Karpas-422 (cell line): Measurements from ENCODE around the gene DZIP3. TPM values are rescaled to one million over a fixed set of nuclear protein-coding genes. Genes with fewer than 3 reads are reported as not detected.

Experiments used
- DNase-seq: peaks from one replicate; pipeline ENCODE4 v3.0.0-alpha.2; 2015
- H2AFZ ChIP-seq: fragments of 200-600 bp; sonication (generic); 2 replicates; pipeline ENCODE4 v1.6.1; 2014; ENCODE audit warnings: antibody characterized with exemption, low read length, mixed read lengths
- H3K27ac ChIP-seq: fragments of 200-600 bp; sonication (generic); 2 replicates; pipeline ENCODE4 v1.5.1; 2014; ENCODE audit warnings: mild to moderate bottlenecking, low read length, moderate library complexity
- H3K27me3 ChIP-seq: fragments of 200-600 bp; sonication (generic); 2 replicates; pipeline ENCODE4 v1.6.1; 2014; ENCODE audit warnings: low read length, mixed read lengths
- H3K36me3 ChIP-seq: fragments of 200-600 bp; sonication (generic); 2 replicates; pipeline ENCODE4 v1.6.1; 2014; ENCODE audit warnings: low read length, mixed read lengths; ENCODE audit not compliant: insufficient read depth
- H3K4me1 ChIP-seq: fragments of 200-600 bp; sonication (generic); 2 replicates; pipeline ENCODE4 v1.6.1; 2014; ENCODE audit warnings: mild to moderate bottlenecking, low read length, mixed read lengths
- H3K4me2 ChIP-seq: fragments of 200-600 bp; sonication (generic); 2 replicates; pipeline ENCODE4 v1.6.1; 2014; ENCODE audit warnings: low read length, low read depth, mild to moderate bottlenecking; ENCODE audit not compliant: poor library complexity, severe bottlenecking
- H3K4me3 ChIP-seq: fragments of 200-600 bp; sonication (generic); 2 replicates; pipeline ENCODE4 v1.5.1; 2014; ENCODE audit warnings: mild to moderate bottlenecking, antibody characterized with exemption, low read length, mixed read lengths
- H3K79me2 ChIP-seq: fragments of 200-600 bp; sonication (generic); 2 replicates; pipeline ENCODE4 v1.6.1; 2014; ENCODE audit warnings: mild to moderate bottlenecking, low read length, mixed read lengths
- H3K9ac ChIP-seq: fragments of 200-600 bp; sonication (generic); 2 replicates; pipeline ENCODE4 v1.6.0; 2014; ENCODE audit warnings: low read length
- H3K9me2 ChIP-seq: fragments of 200-600 bp; sonication (generic), shearing (Covaris generic); replicated peaks from 2 replicates; pipeline ENCODE4 v1.6.0; 2014; ENCODE audit warnings: mild to moderate bottlenecking, low read length, moderate library complexity; ENCODE audit not compliant: insufficient read depth
- H3K9me3 ChIP-seq: fragments of 300-700, 200-600 bp; sonication (generic); 2 replicates; pipeline ENCODE4 v1.6.1; 2014; ENCODE audit warnings: low read length, mixed read lengths
- H4K20me1 ChIP-seq: fragments of 200-600 bp; sonication (generic); 2 replicates; pipeline ENCODE4 v1.6.1; 2014; ENCODE audit warnings: mild to moderate bottlenecking, antibody characterized with exemption, low read length, low read depth; ENCODE audit not compliant: insufficient read depth
- total RNA-seq: library from RNA; depleted of rRNA; stranded (reverse); fragments of >200 nt; shearing (Covaris generic); gene quantifications from 2 replicates; pipeline ENCODE4 v1.2.3, GENCODE V29; 2014; ENCODE audit warnings: low replicate concordance; rRNA removed

The DZIP3 gene, protein sequence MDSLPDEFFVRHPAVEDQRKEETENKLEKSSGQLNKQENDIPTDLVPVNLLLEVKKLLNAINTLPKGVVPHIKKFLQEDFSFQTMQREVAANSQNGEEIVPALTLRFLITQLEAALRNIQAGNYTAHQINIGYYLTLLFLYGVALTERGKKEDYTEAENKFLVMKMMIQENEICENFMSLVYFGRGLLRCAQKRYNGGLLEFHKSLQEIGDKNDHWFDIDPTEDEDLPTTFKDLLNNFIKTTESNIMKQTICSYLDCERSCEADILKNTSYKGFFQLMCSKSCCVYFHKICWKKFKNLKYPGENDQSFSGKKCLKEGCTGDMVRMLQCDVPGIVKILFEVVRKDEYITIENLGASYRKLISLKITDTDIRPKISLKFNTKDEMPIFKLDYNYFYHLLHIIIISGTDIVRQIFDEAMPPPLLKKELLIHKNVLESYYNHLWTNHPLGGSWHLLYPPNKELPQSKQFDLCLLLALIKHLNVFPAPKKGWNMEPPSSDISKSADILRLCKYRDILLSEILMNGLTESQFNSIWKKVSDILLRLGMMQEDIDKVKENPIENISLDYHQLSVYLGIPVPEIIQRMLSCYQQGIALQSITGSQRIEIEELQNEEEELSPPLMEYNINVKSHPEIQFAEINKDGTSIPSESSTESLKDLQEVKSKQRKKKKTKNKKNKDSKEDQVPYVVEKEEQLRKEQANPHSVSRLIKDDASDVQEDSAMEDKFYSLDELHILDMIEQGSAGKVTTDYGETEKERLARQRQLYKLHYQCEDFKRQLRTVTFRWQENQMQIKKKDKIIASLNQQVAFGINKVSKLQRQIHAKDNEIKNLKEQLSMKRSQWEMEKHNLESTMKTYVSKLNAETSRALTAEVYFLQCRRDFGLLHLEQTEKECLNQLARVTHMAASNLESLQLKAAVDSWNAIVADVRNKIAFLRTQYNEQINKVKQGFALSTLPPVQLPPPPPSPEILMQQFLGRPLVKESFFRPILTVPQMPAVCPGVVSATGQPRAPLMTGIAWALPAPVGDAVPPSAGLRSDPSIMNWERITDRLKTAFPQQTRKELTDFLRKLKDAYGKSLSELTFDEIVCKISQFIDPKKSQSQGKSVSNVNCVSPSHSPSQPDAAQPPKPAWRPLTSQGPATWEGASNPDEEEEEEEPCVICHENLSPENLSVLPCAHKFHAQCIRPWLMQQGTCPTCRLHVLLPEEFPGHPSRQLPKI
- total RNA-seq, result 9.3 and 15.7 TPM in 2 replicates

DNA sequence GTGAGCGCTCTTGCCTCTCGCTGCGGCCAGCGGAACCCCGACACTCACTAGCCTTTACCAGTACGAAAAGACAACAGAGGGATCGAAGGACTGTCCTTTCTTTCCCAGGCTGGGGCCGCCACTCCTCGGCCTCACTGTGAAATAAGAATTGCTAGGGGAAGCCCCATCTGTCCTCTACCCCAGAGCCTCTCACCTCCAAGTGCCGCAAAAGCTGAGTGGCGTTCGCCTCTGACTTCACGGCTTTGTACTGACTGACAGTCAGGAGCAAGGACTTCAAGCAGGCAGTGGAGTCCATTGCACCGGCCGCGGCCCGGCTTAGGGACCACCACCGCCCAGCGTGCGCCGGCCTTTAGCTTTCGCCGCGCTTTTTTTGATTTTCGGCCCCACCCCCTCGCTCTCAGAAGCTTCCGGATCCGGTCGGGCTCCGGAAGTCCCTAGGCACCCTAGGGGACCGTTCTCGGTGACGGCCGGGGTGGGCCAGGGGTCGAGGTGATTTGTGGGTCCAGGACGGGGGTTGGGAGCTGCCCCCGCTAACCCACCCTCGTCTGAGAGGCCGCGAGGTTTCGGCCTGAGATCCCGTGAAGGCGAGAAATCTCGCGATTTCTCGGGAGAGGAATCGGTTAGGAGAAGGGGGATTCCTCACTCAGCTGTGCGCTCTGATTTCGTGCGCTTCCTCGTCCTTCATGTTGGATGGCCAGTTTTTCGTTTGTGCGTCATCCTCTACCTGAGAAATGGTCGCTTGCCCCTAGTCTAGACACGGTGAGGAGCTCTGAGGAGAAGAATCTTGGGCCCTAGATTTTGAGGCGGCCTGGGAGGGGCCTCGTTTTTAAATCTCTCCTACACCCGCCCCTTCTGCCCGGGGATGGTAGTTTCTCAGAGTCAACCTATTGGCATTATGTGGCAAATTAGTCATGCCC is at the start of gene DZIP3, which contains the start of gene CIP2A:
Gene DZIP3, plus strand, starts transcription at position 642 of the 917 bp plus-strand sequence. CDS start 15,685 bp downstream, outside the sequence.
Gene CIP2A, minus strand, starts transcription at position 358 of the 917 bp plus-strand sequence. Its CDS starts 63 bp downstream, at position 295.
- H3K4me2 ChIP-seq, result peak within 1 kb of the TSS; percentile 84
- peaks cover 67% of the 10 kb centered on the region for H3K79me2 ChIP-seq
- peak within 1 kb of the TSS; percentile 90 for H3K9ac ChIP-seq

DNA sequence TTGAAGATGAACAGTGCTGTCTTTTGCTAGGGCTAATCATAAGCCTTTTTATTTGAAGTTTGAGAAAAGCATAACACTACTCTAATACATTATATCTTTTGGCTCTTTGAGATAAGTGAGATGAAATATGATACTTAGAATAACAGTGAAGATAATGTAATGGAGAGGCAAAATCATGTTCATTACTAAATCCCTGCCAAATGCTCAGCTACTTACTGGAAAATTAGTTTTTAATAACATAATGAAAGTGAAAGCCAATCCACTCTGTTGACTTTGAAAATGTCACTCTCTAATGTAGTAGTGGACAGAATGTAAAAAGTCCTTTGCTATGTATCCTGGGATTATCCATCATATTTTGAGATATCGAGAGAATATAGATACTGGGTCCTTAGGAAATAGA is 43.3 kb upstream of the DZIP3 start:
- Histone ChIP-seq H2AFZ (no peak overlapping the region), H4K20me1 (no peaks in the 10 kb centered on the region), H3K4me3 (no peak overlapping the region), H3K79me2 (no peaks in the 10 kb centered on the region), H3K9me2 (no peaks in the 10 kb centered on the region), H3K36me3 (peaks cover 46% of the 10 kb centered on the region), H3K4me2 (no peak overlapping the region), H3K9ac (no peak overlapping the region), H3K4me1 (no peaks in the 10 kb centered on the region), H3K27me3 (no peaks in the 10 kb centered on the region), H3K9me3 (no peaks in the 10 kb centered on the region), H3K27ac (no peak overlapping the region)
- DNase-seq, result no peak

More for the DNA sequence above, at the start of gene DZIP3, which contains the start of gene CIP2A:
- Histone ChIP-seq H4K20me1 (no peaks in the 10 kb centered on the region), H3K4me1 (peaks cover 37% of the 10 kb centered on the region), H3K27ac (peak within 1 kb of the TSS; percentile 87), H3K9me2 (no peaks in the 10 kb centered on the region), H3K27me3 (no peaks in the 10 kb centered on the region), H2AFZ (peak within 1 kb of the TSS; percentile 76), H3K36me3 (peaks cover 26% of the 10 kb centered on the region; the same call in 1 of the 2 replicates), H3K9me3 (no peaks in the 10 kb centered on the region), H3K4me3 (peak within 1 kb of the TSS; percentile 96)
- peak; percentile 98 for DNase-seq

DNA sequence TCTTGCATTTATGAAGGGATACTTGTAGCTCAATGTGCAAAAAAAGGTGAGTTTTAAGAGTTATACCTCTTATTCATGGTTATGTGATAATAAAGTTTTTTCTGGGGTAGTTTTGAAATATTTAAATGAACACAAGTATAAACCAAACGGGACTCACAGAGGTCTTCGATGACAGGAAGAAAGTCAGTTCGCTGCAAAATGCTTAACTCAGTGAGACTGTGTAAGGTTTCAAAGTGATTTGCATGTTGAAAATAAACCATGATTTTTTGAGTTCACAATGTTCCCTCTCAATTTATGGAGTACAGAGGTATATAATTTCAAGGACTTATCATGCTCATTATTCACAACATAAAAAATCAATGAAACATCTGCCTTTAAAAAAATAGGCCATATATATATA is 42.8 kb upstream of the DZIP3 start:
- Histone ChIP-seq H3K9me2 (no peaks in the 10 kb centered on the region), H3K79me2 (no peaks in the 10 kb centered on the region), H3K4me1 (no peaks in the 10 kb centered on the region), H3K9me3 (no peaks in the 10 kb centered on the region), H3K9ac (no peak overlapping the region), H4K20me1 (no peaks in the 10 kb centered on the region), H2AFZ (no peak overlapping the region), H3K36me3 (peaks cover 46% of the 10 kb centered on the region), H3K4me2 (no peak overlapping the region), H3K27me3 (no peaks in the 10 kb centered on the region), H3K27ac (no peak overlapping the region), H3K4me3 (no peak overlapping the region)
- DNase-seq, result no peak

DNA sequence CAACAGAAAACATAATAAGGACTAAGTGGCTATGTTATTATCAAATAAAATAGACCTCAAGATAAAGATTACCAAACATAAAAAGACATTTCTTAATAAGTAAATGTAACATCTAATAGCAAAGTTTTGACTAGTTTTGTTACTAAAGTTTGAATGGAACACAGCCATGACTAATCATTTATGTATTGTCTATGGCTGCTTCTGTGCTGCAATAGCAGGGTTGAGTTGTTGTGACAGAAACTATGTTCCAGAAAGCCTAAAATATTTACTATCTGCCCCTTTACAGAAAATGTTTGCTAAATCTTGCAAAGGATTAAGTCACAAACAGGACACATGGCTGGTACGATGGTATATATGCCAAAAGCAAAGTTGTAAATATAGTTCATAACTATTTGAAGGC is 41.2 kb upstream of the DZIP3 start:
- Histone ChIP-seq H3K27me3 (no peaks in the 10 kb centered on the region), H3K4me2 (no peak overlapping the region), H2AFZ (no peak overlapping the region), H3K79me2 (no peaks in the 10 kb centered on the region), H4K20me1 (no peaks in the 10 kb centered on the region), H3K9me2 (no peaks in the 10 kb centered on the region), H3K9me3 (no peaks in the 10 kb centered on the region), H3K4me1 (no peaks in the 10 kb centered on the region), H3K27ac (no peak overlapping the region), H3K36me3 (peaks cover 53% of the 10 kb centered on the region), H3K4me3 (no peak overlapping the region), H3K9ac (no peak overlapping the region)
- no peak for DNase-seq

DNA sequence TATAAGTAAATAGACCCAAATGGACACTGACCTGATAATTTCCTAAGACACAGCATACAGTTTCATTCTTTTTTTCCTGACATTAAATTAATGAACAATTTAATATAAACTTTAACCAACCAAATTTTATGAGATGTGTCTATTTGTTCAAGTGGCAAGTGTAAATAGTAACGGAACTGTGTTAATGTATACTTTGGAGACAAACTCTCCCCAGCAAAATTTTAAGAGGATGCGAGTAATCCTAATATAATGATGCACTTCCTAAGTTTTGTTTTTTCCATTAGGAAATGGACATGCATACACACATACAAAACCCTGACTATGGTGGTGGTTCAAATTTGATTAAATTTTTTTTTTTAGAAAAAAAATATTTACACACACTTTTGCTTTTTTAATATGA is 40.6 kb upstream of the DZIP3 start:
- Histone ChIP-seq H3K9ac (no peak overlapping the region), H3K36me3 (peaks cover 47% of the 10 kb centered on the region)

DNA sequence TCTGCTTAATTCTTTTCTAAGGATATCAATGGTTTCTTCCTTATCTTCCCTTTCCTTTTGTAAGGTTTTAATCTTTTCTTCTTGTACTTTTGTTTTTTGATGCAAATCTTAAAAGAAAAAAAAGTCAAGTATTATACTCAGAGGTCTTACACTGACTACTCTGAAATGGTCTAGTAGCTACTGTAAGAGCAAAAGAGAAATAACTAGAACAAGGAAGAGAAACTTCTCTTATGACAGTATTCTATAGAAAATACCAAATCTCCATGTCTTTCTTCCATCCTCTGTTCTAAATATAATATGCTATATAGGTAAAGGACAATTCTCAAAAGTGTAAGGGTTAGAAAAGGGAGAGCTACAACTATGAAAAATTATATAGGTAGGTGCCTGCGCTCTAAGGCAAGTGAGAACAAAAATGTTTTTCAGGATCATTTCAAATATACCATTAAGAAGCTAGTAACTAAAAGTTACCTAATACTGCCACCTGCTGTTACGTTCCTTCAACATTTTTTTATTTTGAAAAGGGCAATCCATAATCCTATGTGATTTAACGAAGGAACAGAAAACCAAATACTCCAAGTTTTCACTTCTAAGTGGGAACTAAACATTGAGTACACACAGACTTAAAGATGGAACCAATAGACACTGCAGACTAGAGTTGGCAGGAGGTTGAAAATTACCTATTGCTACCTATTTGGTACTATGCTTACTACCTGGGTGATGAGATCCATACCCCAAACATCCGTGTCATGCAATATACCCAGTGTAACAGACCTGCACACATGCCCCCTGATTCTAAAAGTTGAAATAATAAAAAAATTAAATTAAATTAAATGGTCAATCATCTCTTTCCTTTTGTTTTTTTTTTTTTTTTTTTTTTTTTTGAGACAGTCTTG is 37.0 kb upstream of the DZIP3 start:
- Histone ChIP-seq H3K79me2 (no peaks in the 10 kb centered on the region), H2AFZ (no peak overlapping the region), H3K36me3 (peaks cover 60% of the 10 kb centered on the region; the same call in 1 of the 2 replicates), H3K4me1 (no peaks in the 10 kb centered on the region), H3K9me2 (no peaks in the 10 kb centered on the region), H3K4me2 (no peak overlapping the region), H3K27me3 (no peaks in the 10 kb centered on the region), H4K20me1 (no peaks in the 10 kb centered on the region), H3K9ac (no peak overlapping the region), H3K4me3 (no peak overlapping the region), H3K27ac (no peak overlapping the region), H3K9me3 (no peaks in the 10 kb centered on the region)
- peak; percentile 73 for DNase-seq

More for the DNA sequence above, 40.6 kb upstream of the DZIP3 start:
- Histone ChIP-seq H3K4me3 (no peak overlapping the region), H4K20me1 (no peaks in the 10 kb centered on the region), H3K4me1 (no peaks in the 10 kb centered on the region), H3K9me2 (no peaks in the 10 kb centered on the region), H3K9me3 (no peaks in the 10 kb centered on the region), H3K79me2 (no peaks in the 10 kb centered on the region), H2AFZ (no peak overlapping the region), H3K4me2 (no peak overlapping the region), H3K27me3 (no peaks in the 10 kb centered on the region), H3K27ac (no peak overlapping the region)
- no peak for DNase-seq
